NCI-H1092 treated with DMSO at 0.1 percent for 48 hours (cell line): ENCODE measurements around the gene NEU4.
"Not testable (repeated sequence)": the region's sequence is repeated elsewhere in the genome, so short reads cannot be mapped to it uniquely, and the experiment has no call there.

Source experiments
- DNase-seq: peaks from one replicate; lab custom pipeline; 2025; lab: John Stamatoyannopoulos, UW

Gene NEU4

DNA sequence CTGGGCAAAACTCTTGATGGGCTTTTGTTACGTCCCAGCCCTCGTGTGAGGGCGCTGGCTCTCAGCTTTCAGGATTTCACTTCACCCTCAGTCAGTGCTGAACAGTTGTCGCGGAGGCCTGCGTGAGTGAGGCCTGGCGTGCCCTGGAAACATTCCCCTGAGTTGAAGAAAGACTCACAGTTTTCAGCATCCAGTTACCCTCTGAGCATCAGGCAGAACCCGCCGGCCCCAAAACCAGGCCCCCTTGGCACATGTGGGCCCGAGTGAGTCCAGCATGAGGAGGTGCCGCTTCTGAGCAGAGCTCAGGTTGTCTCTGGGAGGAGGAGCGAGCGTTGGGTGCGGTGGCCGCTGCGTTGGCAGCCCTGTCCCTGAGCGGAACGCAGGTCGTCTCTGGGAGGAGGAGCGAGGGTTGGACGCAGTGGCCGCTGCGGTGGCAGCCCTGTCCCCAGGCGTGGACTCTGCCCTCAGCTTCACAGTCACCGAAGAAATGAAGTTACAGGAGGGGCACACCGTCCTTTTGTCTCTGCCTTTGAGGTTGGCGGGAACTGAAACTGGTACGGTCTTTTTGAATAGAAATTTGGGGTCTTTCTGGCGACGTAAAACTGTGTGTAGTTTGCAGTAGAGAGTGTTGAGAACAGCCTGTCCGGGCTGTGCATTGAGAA, at the start of gene NEU4:
TSS of gene NEU4 (plus strand) at position 473 of the 662 bp plus-strand sequence. CDS start 5,292 bp downstream, outside the sequence.
- no peak for DNase-seq

GRCh38 chr2:241759893-241760292, 49.1 kb upstream of the NEU4 start:
- not testable (repeated sequence) for DNase-seq

DNA sequence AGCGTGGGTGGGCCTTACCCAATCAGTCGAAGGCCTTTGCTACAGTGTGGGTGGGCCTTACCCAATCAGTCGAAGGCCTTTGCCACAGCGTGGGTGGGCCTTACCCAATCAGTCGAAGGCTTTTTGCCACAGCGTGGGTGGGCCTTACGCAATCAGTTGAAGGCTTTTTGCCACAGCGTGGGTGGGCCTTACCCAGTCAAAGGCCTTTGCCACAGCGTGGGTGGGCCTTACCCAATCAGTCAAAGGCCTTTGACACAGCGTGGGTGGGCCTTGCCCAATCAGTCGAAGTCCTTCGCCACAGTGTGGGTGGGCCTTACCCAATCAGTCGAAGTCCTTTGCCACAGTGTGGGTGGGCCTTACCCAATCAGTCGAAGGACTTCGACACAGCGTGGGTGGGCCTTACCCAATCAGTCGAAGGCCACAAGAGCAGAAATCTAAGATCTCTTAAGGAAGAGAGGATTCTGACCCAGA, 48.7 kb upstream of the NEU4 start:
- no peak for DNase-seq

- DNase-seq = no peak
Observed at GRCh38 chr2:241762321-241762932, 46.6 kb upstream of the NEU4 start.

DNA sequence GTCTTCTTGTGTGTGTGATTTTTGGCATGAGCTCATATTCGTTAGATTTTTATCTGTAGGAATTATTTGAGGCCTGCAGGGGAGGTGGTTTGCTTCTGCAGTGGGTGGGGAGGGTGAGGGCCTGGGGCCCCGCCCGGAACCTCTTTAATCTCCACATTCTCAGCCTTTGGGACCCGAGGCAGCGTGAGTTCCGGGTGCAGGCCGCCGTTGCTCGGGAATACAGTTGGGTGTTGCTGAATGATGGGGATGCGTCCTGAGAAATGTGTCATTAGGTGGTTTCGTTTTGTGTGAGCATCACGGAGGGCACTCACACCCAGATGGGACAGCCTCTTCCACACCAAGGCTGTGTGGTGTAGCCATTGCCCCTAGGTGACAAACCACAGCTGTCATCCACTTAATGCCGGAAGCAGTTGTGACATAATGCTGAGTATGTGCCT, 46.0 kb upstream of the NEU4 start:
- no peak for DNase-seq

DNA sequence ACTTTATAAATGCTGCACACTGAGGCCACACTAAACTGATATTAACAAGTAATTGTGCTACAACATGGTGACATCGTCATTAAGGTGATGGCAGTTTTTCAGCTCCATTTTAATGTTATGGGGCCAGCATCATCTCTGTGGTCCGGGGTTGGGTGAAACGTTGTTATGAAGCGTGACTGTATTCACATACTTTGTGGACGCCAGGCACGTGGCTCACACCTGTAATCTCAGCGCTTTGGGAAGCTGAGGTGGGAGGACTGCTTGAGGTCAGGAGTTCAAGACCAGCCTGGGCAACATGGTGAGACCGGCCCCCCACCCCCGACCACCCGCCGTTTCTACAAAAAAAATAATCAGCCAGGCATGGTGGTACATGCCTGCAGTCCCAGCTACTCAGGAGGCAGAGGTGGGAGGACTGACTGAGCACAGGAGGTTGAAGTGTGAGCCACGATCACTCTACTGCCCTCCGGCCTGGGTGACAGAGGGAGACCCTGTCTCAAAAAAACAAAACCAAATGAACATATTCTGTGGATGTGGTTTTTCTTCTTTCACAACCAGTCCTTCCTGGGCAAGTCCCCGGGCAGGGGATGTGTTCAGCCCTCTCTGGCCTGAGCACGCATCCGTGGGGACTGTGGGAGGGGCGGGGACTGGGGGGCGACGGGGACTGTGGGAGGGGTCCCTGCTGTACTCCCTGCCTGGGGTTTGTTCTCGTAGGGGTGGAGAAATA, 45.3 kb upstream of the NEU4 start:
- DNase-seq = no peak

GRCh38 chr2:241764275-241765241, 44.4 kb upstream of the NEU4 start:
- no peak for DNase-seq

DNA sequence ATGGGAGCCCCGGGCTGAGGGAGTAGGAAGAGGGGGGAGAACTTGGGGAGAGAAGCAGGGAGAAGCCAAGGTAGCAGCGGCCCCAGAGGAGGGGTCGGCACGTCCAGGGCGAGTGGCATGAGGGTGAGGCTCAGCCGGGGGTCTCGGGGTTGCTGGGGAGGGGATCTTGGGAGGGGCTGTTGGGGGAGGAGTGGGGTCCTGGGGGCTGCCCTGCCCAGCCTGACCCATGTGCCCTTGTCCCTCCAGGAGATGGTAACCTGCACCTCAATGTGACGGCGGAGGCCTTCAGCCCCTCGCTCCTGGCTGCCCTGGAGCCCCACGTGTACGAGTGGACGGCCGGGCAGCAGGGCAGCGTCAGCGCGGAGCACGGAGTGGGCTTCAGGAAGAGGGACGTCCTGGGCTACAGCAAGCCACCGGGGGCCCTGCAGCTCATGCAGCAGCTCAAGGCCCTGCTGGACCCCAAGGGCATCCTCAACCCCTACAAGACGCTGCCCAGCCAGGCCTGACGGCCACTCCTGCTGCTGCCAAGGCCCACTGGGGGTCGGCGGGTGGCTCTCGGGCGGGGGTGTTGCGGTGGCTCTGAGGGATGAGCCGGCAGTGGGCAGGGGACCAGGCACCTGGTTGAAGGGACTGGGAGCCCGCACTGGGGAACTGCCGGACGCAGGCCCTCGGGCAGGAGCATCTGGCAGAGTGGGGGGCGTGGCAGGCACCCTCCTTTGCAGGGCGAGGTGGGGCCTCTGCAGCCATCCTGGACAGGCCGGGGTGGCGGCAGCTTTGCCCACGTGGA, 41.3 kb upstream of the NEU4 start:
- no peak for DNase-seq

DNA sequence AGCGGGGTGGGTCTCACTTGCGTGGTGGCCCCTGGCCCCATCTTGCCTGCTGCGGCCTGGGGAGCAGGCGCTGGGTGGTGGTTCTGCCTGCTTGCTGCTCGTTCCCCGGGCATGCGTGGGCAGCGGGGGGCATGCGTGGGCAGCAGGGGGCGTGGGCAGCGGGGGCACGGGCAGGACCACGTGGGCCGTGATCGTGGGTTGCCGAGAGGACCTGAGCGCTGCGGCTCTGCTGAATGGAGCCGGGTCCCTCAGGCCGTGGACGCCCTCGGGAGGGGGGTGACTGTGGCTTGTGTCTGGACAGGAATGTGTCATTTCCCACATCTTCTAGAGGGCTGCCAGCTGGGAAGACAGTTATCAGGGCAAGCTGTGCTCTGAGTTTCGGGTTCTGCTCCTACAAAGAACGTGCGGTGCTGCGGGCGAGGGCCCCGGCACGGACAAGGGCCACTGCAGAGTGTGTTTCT, 40.7 kb upstream of the NEU4 start:
- DNase-seq = no peak

- DNase-seq = no peak
Observed at GRCh38 chr2:241768850-241769249, 40.1 kb upstream of the NEU4 start.

DNA sequence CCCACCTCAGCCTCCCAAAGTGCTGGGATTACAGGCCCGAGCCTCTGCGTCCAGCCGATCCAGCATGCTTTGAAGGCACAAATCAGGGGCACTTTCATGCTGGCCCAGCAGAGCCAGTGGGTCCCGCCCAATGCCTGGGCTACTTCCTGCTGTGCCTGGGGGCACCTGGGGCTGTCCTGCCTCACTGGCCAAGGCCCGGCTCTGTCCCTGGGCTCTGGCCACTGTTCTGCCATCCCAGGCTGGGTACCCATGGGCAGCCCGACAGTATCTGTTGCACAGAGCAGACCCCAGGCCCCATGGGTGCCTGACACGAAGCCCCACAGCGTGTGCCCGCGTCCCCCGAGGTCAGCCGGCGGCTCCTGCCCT, 39.2 kb upstream of the NEU4 start:
- no peak for DNase-seq

GRCh38 chr2:241770185-241770935, 38.6 kb upstream of the NEU4 start:
- no peak for DNase-seq

DNA sequence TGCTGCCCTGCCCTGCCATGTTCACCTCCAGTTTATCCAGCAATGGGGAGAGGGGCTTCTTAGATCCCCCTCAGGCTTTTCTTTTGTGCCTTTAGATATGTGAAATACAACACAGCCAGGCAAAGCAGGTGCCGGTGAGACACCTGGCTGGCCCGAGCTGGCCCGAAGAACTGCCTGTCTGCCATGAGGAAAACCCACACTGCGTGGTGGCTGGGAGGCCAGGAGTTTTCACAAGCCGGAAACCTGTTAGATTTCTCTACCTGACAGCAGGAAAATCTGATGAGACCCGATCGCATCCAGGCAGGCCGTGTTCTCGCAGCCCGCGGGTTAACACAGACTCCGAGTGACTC, 38.1 kb upstream of the NEU4 start:
- DNase-seq = no peak

GRCh38 chr2:241771286-241772062, 37.5 kb upstream of the NEU4 start:
- no peak for DNase-seq

GRCh38 chr2:241772063-241772499, 36.9 kb upstream of the NEU4 start:
- no peak for DNase-seq

DNA sequence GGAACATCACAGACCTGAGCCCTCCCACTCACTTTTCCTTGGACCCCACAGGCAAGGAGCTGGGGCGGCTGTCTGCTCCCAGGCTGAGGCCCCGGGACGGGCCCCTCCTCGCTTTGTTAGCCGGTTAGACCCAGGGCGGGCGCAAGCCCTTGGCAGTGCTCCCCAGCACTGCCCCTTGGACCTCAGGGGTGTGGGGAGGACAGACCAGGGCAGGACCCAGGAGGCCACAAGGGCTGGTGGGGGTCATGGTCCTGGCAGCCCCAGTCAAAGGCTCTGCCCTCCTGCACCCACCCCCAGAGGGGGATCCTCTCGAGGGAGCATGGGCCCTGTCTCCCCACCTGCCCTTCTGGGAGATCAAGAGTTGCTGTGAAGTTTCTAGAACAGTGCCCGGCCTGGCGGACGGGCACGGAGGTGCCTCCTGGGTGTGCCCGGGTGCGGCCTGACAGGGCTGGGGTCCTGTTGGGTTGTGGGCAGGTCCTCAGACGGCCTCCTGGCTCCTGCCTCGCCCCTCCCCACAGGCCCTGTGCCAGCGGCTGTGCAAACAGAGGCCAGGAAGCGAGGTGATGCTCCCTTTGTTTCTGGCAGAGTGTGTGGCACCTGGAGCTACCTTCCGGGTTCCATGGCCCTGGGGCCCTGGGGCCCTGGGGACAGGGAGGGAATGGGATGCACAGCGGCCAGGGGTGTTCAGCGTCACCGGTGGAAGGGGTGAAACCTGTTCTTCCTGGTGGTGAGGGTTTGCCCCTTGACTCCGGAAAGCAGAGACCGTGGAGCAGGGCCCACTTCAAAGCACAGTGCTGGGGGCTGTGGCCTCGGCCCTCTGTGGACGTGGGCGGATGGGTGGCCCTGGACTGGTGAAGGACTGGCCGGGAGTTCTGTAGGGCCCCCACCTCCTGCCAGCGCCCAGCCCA, 35.2 kb upstream of the NEU4 start:
- DNase-seq = peak; percentile 28

- DNase-seq = peak; percentile 38
Observed at GRCh38 chr2:241774419-241775222, 34.4 kb upstream of the NEU4 start.
